Activated CD8-positive, alpha-beta memory T cell treated with anti-CD3 and anti-CD28 coated beads, Interleukin-2, amount 10 ng/mL, durations not matched to agents 7 days and 5 days (primary cell): Measurements from ENCODE around the gene DPAGT1. TPM values are rescaled to one million over a fixed set of nuclear protein-coding genes. Genes with fewer than 3 reads are reported as not detected.
A peak's percentile ranks its signal among the peaks of the same experiment; 100 is the strongest.

Experiments used
- ATAC-seq: fragments of 150-1000 bp; cut with Tn5 transposase; one replicate; pipeline ENCODE4 v1.10.0; 2021; ENCODE audit warnings: moderate library complexity
- CTCF ChIA-PET: fragments of 350-600 bp; sonication (Branson Sonifier 250); formaldehyde crosslinking; loops from one replicate; lab custom pipeline; 2021; ENCODE audit warnings: antibody characterized with exemption; lab: Charles Lee
- DNase-seq: peaks from one replicate; pipeline ENCODE4 v3.0.0-alpha.2; 2020
- H3K27ac Mint-ChIP-seq: one replicate; pipeline ENCODE4 v1.8.0; 2021; ENCODE audit warnings: mild to moderate bottlenecking, mixed read lengths
- H3K27me3 Mint-ChIP-seq: one replicate; pipeline ENCODE4 v1.8.0; 2021; ENCODE audit warnings: mixed read lengths
- H3K36me3 Mint-ChIP-seq: one replicate; pipeline ENCODE4 v1.8.0; 2021; ENCODE audit warnings: mild to moderate bottlenecking, mixed read lengths
- H3K4me1 Mint-ChIP-seq: one replicate; pipeline ENCODE4 v1.8.0; 2021; ENCODE audit warnings: mixed read lengths
- H3K4me3 Mint-ChIP-seq: one replicate; pipeline ENCODE4 v1.8.0; 2021; ENCODE audit warnings: mild to moderate bottlenecking, moderate library complexity, mixed read lengths
- H3K9me3 Mint-ChIP-seq: one replicate; pipeline ENCODE4 v1.8.0; 2022; ENCODE audit warnings: low read depth, mixed read lengths
- total RNA-seq, 2 experiments: library from RNA; stranded (reverse); gene quantifications; one replicate each; pipeline ENCODE4 v1.2.3, GENCODE V29; 2021

The DPAGT1 gene
- total RNA-seq, 2 experiments from 2014 or later = 65.1 to 77.1 TPM

GRCh38 chr11:119087747-119088241 lies 13.9 kb downstream of the DPAGT1 start:
- peaks cover 44% of the 10 kb centered on the region for H3K4me1 Mint-ChIP-seq
- CTCF ChIA-PET = interaction anchor here (1.6 kb wide), 1 partner anchor 15 kb away, joined by 3 read pairs; the partner anchor contains the start of gene DPAGT1
- H3K36me3 Mint-ChIP-seq = peaks cover 11% of the 10 kb centered on the region
- ATAC-seq (no peak), DNase-seq (no peak)
- no peak overlapping the region for H3K4me3 Mint-ChIP-seq
- H3K27ac Mint-ChIP-seq = peak overlapping the region; percentile 73
- H3K27me3 Mint-ChIP-seq = no peaks in the 10 kb centered on the region
- no peaks in the 10 kb centered on the region for H3K9me3 Mint-ChIP-seq

- Mint-ChIP-seq H3K9me3 (no peaks in the 10 kb centered on the region), H3K27ac (peak overlapping the region; percentile 73), H3K4me1 (peaks cover 38% of the 10 kb centered on the region), H3K36me3 (peaks cover 8% of the 10 kb centered on the region), H3K27me3 (no peaks in the 10 kb centered on the region), H3K4me3 (no peak overlapping the region)
- DNase-seq = no peak
- CTCF ChIA-PET = interaction anchor here (3.2 to 4.0 kb wide), 2 partner anchors 8 to 20 kb away, joined by 15 to 27 read pairs; partner anchors contain the start of gene VPS11
- no peak for ATAC-seq
Observed at GRCh38 chr11:119087123-119087522, 14.5 kb downstream of the DPAGT1 start.

GRCh38 chr11:119085437-119085847 lies 16.2 kb downstream of the DPAGT1 start:
- ATAC-seq = peak; percentile 27
- H3K27ac Mint-ChIP-seq = peak overlapping the region; percentile 89
- peaks cover 30% of the 10 kb centered on the region for H3K4me1 Mint-ChIP-seq
- CTCF ChIA-PET = interaction anchor here (0.6 to 4.0 kb wide), 14 partner anchors 10 to 597 kb away, joined by 3 to 27 read pairs (median 4); partner anchors contain the start of genes C2CD2L and VPS11
- H3K27me3 Mint-ChIP-seq = no peaks in the 10 kb centered on the region
- H3K36me3 Mint-ChIP-seq = peaks cover 20% of the 10 kb centered on the region
- no peaks in the 10 kb centered on the region for H3K9me3 Mint-ChIP-seq
- peak overlapping the region; percentile 93 for H3K4me3 Mint-ChIP-seq
- no peak for DNase-seq

- no peaks in the 10 kb centered on the region for H3K9me3 Mint-ChIP-seq
- CTCF ChIA-PET = interaction anchor here (0.6 to 4.0 kb wide), 14 partner anchors 10 to 597 kb away, joined by 3 to 27 read pairs (median 4); partner anchors contain the start of genes C2CD2L, HYOU1 and VPS11
- H3K27me3 Mint-ChIP-seq = no peaks in the 10 kb centered on the region
- H3K4me3 Mint-ChIP-seq = peak within 1 kb of the TSS; percentile 93
- H3K4me1 Mint-ChIP-seq = peaks cover 30% of the 10 kb centered on the region
- peak; percentile 90 for ATAC-seq
- DNase-seq = peak; percentile 94
- peak within 1 kb of the TSS; percentile 89 for H3K27ac Mint-ChIP-seq
- peaks cover 20% of the 10 kb centered on the region for H3K36me3 Mint-ChIP-seq
Observed at GRCh38 chr11:119084663-119085436, 16.8 kb downstream of the DPAGT1 start, which contains the start of gene HMBS. TSS of gene HMBS (plus strand) at chr11:119084881. CDS start at chr11:119085034, 153 bp downstream.

GRCh38 chr11:119081682-119082260 lies 19.9 kb downstream of the DPAGT1 start:
- DNase-seq = no peak
- Mint-ChIP-seq H3K27me3 (no peaks in the 10 kb centered on the region), H3K4me1 (peaks cover 15% of the 10 kb centered on the region), H3K4me3 (no peak overlapping the region), H3K27ac (no peak overlapping the region), H3K9me3 (no peaks in the 10 kb centered on the region), H3K36me3 (peaks cover 26% of the 10 kb centered on the region)
- ATAC-seq = no peak
- CTCF ChIA-PET = interaction anchor here (1.6 kb wide), 1 partner anchor 18 kb away, joined by 3 read pairs; no protein-coding TSS in a partner anchor

GRCh38 chr11:119078675-119079420 lies 22.8 kb downstream of the DPAGT1 start:
- no peak overlapping the region for H3K4me3 Mint-ChIP-seq
- H3K27me3 Mint-ChIP-seq = no peaks in the 10 kb centered on the region
- H3K4me1 Mint-ChIP-seq = no peaks in the 10 kb centered on the region
- CTCF ChIA-PET = interaction anchor here (1.1 kb wide), 1 partner anchor 10 kb away, joined by 3 read pairs; no protein-coding TSS in a partner anchor
- H3K9me3 Mint-ChIP-seq = no peaks in the 10 kb centered on the region
- H3K27ac Mint-ChIP-seq = no peak overlapping the region
- peaks cover 29% of the 10 kb centered on the region for H3K36me3 Mint-ChIP-seq
- DNase-seq = no peak
- ATAC-seq = no peak

- H3K36me3 Mint-ChIP-seq = peaks cover 33% of the 10 kb centered on the region
- no peaks in the 10 kb centered on the region for H3K4me1 Mint-ChIP-seq
- CTCF ChIA-PET = interaction anchor here (1.1 kb wide), 1 partner anchor 9 kb away, joined by 3 read pairs; no protein-coding TSS in a partner anchor
- ATAC-seq (no peak), DNase-seq (no peak)
- no peaks in the 10 kb centered on the region for H3K27me3 Mint-ChIP-seq
- H3K9me3 Mint-ChIP-seq = no peaks in the 10 kb centered on the region
- H3K27ac Mint-ChIP-seq = no peak overlapping the region
- no peak overlapping the region for H3K4me3 Mint-ChIP-seq
Observed at GRCh38 chr11:119077839-119078238, 23.8 kb downstream of the DPAGT1 start.

GRCh38 chr11:119067371-119068222 lies 34.1 kb downstream of the DPAGT1 start, which contains the start of gene VPS11:
TSS of gene VPS11 (plus strand) at chr11:119067818. CDS start at chr11:119067824, 6 bp downstream.
- Mint-ChIP-seq H3K4me3 (peak within 1 kb of the TSS; percentile 85), H3K9me3 (no peaks in the 10 kb centered on the region), H3K27ac (peak within 1 kb of the TSS; percentile 96), H3K27me3 (no peaks in the 10 kb centered on the region), H3K4me1 (peaks cover 35% of the 10 kb centered on the region), H3K36me3 (peaks cover 6% of the 10 kb centered on the region)
- DNase-seq (peak; percentile 99), ATAC-seq (peak; percentile 99)
- CTCF ChIA-PET = interaction anchor here (0.6 to 2.7 kb wide), 28 partner anchors 10 to 271 kb away, joined by 3 to 15 read pairs (median 4); partner anchors contain the start of genes C2CD2L, CBL, DPAGT1 and HMBS

GRCh38 chr11:119065369-119065768 lies 36.3 kb downstream of the DPAGT1 start:
- H3K27ac Mint-ChIP-seq = peak overlapping the region; percentile 2
- peak; percentile 34 for ATAC-seq
- H3K36me3 Mint-ChIP-seq = peaks cover 3% of the 10 kb centered on the region
- H3K9me3 Mint-ChIP-seq = no peaks in the 10 kb centered on the region
- DNase-seq = peak; percentile 73
- no peaks in the 10 kb centered on the region for H3K27me3 Mint-ChIP-seq
- H3K4me3 Mint-ChIP-seq = peak overlapping the region; percentile 42
- H3K4me1 Mint-ChIP-seq = peaks cover 35% of the 10 kb centered on the region
- CTCF ChIA-PET = interaction anchor here (0.5 to 2.7 kb wide), 15 partner anchors 10 to 273 kb away, joined by 3 to 8 read pairs (median 4); partner anchors contain the start of genes CBL and HMBS

- DNase-seq = no peak
- Mint-ChIP-seq H3K4me3 (no peak overlapping the region), H3K27ac (no peak overlapping the region), H3K36me3 (peaks cover 5% of the 10 kb centered on the region), H3K27me3 (no peaks in the 10 kb centered on the region), H3K9me3 (no peaks in the 10 kb centered on the region), H3K4me1 (peaks cover 32% of the 10 kb centered on the region)
- ATAC-seq = no peak
- CTCF ChIA-PET = interaction anchor here (0.7 to 1.1 kb wide), 2 partner anchors 23 to 134 kb away, joined by 3 read pairs; no protein-coding TSS in a partner anchor
Observed at GRCh38 chr11:119062779-119063178, 38.9 kb downstream of the DPAGT1 start.

- Mint-ChIP-seq H3K36me3 (peaks cover 5% of the 10 kb centered on the region), H3K4me3 (no peak overlapping the region), H3K9me3 (no peaks in the 10 kb centered on the region), H3K4me1 (peaks cover 26% of the 10 kb centered on the region), H3K27ac (no peak overlapping the region), H3K27me3 (no peaks in the 10 kb centered on the region)
- ATAC-seq (no peak), DNase-seq (no peak)
- CTCF ChIA-PET = interaction anchor here (1.0 to 1.5 kb wide), 2 partner anchors 108 to 277 kb away, joined by 3 read pairs; no protein-coding TSS in a partner anchor
Observed at GRCh38 chr11:119061256-119061655, 40.4 kb downstream of the DPAGT1 start.
